Mucosa of descending colon (tissue), 3 donors: ENCODE data around the gene KPNA2. TPM values are rescaled to one million over a fixed set of nuclear protein-coding genes. Genes with fewer than 3 reads are reported as not detected.

ENCODE experiments used
- ATAC-seq: fragments of 200-7000 bp; cut with Tn5 transposase; one replicate; pipeline ENCODE4 v1.9.1; 2020; ENCODE audit warnings: mild to moderate bottlenecking, moderate library complexity
- DNase-seq, 3 donors: peaks; one replicate each; pipeline ENCODE4 v3.0.0-alpha.2; 2020
- H3K36me3 ChIP-seq: fragments of 200-600 bp; one replicate; pipeline ENCODE4 v1.8.0; 2021; ENCODE audit warnings: low read depth, mild to moderate bottlenecking
- H3K4me1 ChIP-seq: fragments of 200-600 bp; one replicate; pipeline ENCODE4 v1.8.0; 2021; ENCODE audit warnings: low read depth, mild to moderate bottlenecking
- H3K4me3 ChIP-seq: fragments of 200-600 bp; one replicate; pipeline ENCODE4 v1.8.0; 2021; ENCODE audit warnings: mild to moderate bottlenecking
- H3K9me3 ChIP-seq: fragments of 200-600 bp; one replicate; pipeline ENCODE4 v1.8.0; 2021; ENCODE audit warnings: mild to moderate bottlenecking
- CTCF ChIP-seq: fragments of 200-600 bp; IDR thresholded peaks from one replicate; pipeline ENCODE4 v1.8.0; 2022; ENCODE audit warnings: antibody characterized with exemption, mild to moderate bottlenecking
- intact Hi-C, 2 donors: fragments of 100-400 bp; cut with DNase I in 1 of 2; cut with micrococcal nuclease in 1 of 2; formaldehyde crosslinking; loops; one replicate each; pipeline versions ENCODE4 v1.11.0 to v1.11.1; 2022; cut with DNase I, micrococcal nuclease
- total RNA-seq, 3 donors: library from RNA; stranded (reverse); fragmentation: NEBNext Ultra II Directional in 2 of 3; extraction: Animal tissue kit (Norgen Biotek cat#: 25700) in 2 of 3; gene quantifications; one replicate each; pipeline versions ENCODE4 v1.2.1 to v1.2.4, GENCODE V29; 2021 to 2023
- donor health status: DM: no; HTN: no; CAD: no; lungs with moderate emphysema.
- donor health status: DM: no; HTN: no; CAD: no.
- donor health status: DM: no; HTN: yes; CAD: no.

Gene KPNA2
- total RNA-seq, 3 donors from 2014 or later, result 15.2 to 50.3 (median 29.0) TPM

GRCh38 chr17:68052810-68053209 is 17.3 kb downstream of the KPNA2 start:
- no peak overlapping the region for H3K4me3 ChIP-seq
- no peaks in the 10 kb centered on the region for H3K4me1 ChIP-seq
- no peaks in the 10 kb centered on the region for H3K36me3 ChIP-seq
- DNase-seq (no peak), ATAC-seq (no peak)
- TF ChIP-seq CTCF, result no peak
- H3K9me3 ChIP-seq, result no peaks in the 10 kb centered on the region
- intact Hi-C loops, result no loop called here

GRCh38 chr17:68053231-68054013 is 17.9 kb downstream of the KPNA2 start:
- ATAC-seq, result peak; percentile 51
- H3K36me3 ChIP-seq, result no peaks in the 10 kb centered on the region
- no peaks in the 10 kb centered on the region for H3K9me3 ChIP-seq
- intact Hi-C loops, result no loop called here
- no peaks in the 10 kb centered on the region for H3K4me1 ChIP-seq
- TF ChIP-seq CTCF, result no peak
- peak in 1 of 3 donors; percentile 18 for DNase-seq
- no peak overlapping the region for H3K4me3 ChIP-seq

- Histone ChIP-seq H3K4me3 (no peak overlapping the region), H3K9me3 (no peaks in the 10 kb centered on the region), H3K36me3 (no peaks in the 10 kb centered on the region), H3K4me1 (no peaks in the 10 kb centered on the region)
- no peak for DNase-seq
- no peak for TF ChIP-seq CTCF
- ATAC-seq, result peak; percentile 48
- intact Hi-C loops, result no loop called here
Observed at GRCh38 chr17:68054296-68054900, 18.9 kb downstream of the KPNA2 start.

- Histone ChIP-seq H3K9me3 (no peaks in the 10 kb centered on the region), H3K36me3 (no peaks in the 10 kb centered on the region), H3K4me3 (no peak overlapping the region), H3K4me1 (no peaks in the 10 kb centered on the region)
- ATAC-seq (peak; percentile 81), DNase-seq (peak in 2 of 3 donors; percentile 50 to 68)
- TF ChIP-seq CTCF, result peak; percentile 28
- intact Hi-C loops, result no loop called here
Observed at GRCh38 chr17:68057531-68057952, 22.0 kb downstream of the KPNA2 start.

DNA sequence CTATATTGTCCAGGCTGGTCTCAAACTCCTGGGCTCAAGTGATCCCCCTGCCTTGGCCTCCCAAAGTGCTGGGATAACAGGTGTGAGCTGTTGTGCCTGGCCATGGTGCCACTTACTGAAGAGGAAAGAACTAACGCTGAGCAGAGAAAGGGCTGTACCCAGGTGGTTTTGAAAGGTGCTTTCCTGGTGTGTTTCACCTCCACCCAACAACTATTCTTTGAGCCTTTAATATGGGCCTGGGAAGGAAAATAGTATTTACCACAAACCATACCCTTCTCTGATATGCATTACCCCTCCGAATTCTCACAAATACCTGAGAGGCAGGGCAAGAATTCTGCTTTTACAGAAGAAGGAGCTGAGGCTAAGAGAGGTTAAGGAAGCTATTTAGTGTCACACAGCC is 24.8 kb downstream of the KPNA2 start:
- H3K4me3 ChIP-seq, result no peak overlapping the region
- H3K9me3 ChIP-seq, result no peaks in the 10 kb centered on the region
- intact Hi-C loops, result no loop called here
- no peaks in the 10 kb centered on the region for H3K4me1 ChIP-seq
- no peak for TF ChIP-seq CTCF
- ATAC-seq, result no peak
- no peak for DNase-seq
- H3K36me3 ChIP-seq, result no peaks in the 10 kb centered on the region
